ENCODE results near the gene CDH22. TPM values are rescaled to one million over a fixed set of nuclear protein-coding genes. Genes with fewer than 3 reads are reported as not detected.

CDH22 gene
- total and polyA plus RNA-seq, 2 experiments from 2014 or later: not detected

DNA sequence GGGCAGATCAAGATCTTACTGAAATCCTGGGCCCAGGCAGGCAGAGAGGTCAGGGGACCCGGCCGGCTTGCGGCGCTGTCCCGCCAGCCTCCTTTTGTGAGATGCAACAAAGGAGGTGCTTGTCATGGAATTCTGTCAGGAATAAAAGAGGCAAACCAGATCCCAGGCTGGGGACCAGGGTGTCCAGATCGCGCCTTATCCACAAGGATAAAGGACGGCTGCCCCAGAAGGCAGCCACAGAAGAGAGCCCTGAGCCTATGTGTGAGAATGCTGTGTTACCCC lies 42.6 kb upstream of the CDH22 start:
- TF ChIP-seq, protein P1, sequence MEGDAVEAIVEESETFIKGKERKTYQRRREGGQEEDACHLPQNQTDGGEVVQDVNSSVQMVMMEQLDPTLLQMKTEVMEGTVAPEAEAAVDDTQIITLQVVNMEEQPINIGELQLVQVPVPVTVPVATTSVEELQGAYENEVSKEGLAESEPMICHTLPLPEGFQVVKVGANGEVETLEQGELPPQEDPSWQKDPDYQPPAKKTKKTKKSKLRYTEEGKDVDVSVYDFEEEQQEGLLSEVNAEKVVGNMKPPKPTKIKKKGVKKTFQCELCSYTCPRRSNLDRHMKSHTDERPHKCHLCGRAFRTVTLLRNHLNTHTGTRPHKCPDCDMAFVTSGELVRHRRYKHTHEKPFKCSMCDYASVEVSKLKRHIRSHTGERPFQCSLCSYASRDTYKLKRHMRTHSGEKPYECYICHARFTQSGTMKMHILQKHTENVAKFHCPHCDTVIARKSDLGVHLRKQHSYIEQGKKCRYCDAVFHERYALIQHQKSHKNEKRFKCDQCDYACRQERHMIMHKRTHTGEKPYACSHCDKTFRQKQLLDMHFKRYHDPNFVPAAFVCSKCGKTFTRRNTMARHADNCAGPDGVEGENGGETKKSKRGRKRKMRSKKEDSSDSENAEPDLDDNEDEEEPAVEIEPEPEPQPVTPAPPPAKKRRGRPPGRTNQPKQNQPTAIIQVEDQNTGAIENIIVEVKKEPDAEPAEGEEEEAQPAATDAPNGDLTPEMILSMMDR (IDR thresholded peaks at IDR 0.05; ENCODE audit: low read depth, low read length): no peak
- Histone ChIP-seq H3K9me3 (ENCODE audit: low read depth) (no peaks in the 10 kb centered on the region), H3K27ac (no peak overlapping the region), H3K4me1 (ENCODE audit: low read depth) (peaks cover 15% of the 10 kb centered on the region), H3K27me3 (no peaks in the 10 kb centered on the region), H3K36me3 (peaks cover 7% of the 10 kb centered on the region), H3K4me3 (no peak overlapping the region)
- DNase-seq (ENCODE audit: low read depth in 1 of 2, low spot score in 1 of 2): no peak

DNA sequence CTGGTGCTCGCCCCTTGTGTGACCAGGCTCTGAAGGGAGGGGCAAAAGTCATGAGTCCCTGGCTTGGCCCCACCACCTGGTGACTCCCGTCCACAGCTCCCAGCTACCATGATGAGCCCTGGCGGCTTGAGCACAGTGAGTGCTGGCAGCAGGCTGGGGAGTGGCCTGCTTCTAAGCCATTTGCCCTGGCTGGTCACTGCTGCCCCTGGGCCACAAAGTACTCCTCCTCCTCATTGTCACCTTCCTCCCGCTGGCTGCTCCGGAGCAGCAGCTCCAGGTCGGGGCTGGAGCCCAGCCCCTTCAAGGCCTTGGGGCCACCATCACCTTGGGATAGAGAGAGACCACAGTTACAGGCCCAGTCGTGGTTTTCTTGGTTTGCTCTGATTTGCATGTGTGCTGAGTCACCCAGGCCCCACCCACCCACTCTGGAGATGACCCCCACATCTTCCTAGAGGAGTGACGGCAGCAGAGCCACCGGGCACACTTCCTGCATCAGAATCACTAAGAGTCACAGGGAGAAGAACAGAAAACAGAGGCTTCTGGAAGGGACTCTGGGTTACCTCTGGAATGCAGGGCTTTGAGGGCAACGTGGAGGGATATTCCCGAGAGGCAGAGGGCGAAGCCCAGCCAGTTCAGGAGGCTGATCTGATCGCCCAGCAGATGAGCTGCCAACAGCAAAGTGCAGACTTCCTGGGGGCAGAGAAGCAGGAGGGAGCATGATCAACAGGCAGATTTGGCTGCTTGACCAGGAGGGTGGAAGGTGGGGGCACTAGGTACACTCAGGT lies 42.1 kb upstream of the CDH22 start:
- TF ChIP-seq, protein P1 (IDR thresholded peaks at IDR 0.05; ENCODE audit: low read depth, low read length): no peak
- Histone ChIP-seq H3K36me3 (peaks cover 7% of the 10 kb centered on the region), H3K4me3 (no peak overlapping the region), H3K9me3 (ENCODE audit: low read depth) (no peaks in the 10 kb centered on the region), H3K27me3 (no peaks in the 10 kb centered on the region), H3K4me1 (ENCODE audit: low read depth) (peaks cover 15% of the 10 kb centered on the region), H3K27ac (peak overlapping the region; percentile 40)
- peak in 1 of 2 donors; percentile 87 for DNase-seq (ENCODE audit: low read depth in 1 of 2, low spot score in 1 of 2)

DNA sequence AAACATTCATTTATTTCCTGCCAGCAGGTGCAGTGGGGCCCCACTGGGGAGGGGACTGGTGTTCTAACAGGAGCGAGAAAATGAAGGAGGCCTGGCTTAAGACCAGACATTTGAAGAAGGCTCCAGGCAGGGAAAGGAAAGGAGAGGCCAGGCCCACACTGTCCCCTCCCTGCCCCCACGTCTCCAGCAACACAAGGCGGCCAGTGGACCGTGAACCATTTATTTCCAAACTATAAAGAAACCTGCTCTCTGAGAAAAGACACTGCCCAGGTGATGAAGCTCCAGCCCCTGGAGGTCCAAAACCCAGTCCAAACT lies 41.4 kb upstream of the CDH22 start:
- Histone ChIP-seq H3K27ac (no peak overlapping the region), H3K36me3 (peaks cover 6% of the 10 kb centered on the region), H3K4me1 (ENCODE audit: low read depth) (peaks cover 15% of the 10 kb centered on the region), H3K27me3 (no peaks in the 10 kb centered on the region), H3K9me3 (ENCODE audit: low read depth) (no peaks in the 10 kb centered on the region), H3K4me3 (no peak overlapping the region)
- TF ChIP-seq, protein P1 (IDR thresholded peaks at IDR 0.05; ENCODE audit: low read depth, low read length): no peak
- no peak for DNase-seq (ENCODE audit: low read depth in 1 of 2, low spot score in 1 of 2)

DNA sequence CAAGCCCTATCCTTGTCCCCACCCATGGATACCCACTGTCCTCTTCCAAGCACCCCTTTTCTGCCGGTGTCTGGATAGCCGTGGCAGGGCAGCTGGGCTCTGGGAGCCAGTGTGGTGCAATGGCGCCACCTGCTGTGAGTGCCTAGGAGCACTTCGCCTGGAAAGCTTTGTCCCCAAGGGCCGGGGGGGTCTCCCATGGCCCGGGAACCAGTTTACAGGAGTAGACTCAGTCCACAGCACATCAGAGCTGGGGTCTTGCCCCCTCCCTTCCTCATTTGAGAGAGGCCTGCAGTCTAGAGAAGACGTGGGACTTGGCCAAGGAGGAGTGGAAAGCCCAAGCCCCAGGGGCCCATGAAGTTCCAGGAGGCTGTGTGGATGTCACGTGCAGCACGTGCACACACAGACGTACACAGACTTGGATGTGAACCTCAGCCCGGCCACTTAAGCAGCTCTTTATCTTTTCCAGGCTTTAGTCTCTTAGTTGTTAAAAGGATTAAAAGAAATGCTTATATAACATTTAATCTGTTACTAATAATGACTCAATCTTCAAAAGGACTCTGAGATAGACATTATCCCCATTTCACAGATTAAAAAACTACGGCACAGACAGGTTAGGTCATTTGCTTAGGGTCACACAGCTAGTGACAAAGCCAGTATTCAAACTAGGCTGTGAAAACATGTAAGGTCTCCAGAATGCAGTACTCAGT lies 40.9 kb upstream of the CDH22 start:
- Histone ChIP-seq H3K4me1 (ENCODE audit: low read depth) (peaks cover 15% of the 10 kb centered on the region), H3K27ac (no peak overlapping the region), H3K4me3 (no peak overlapping the region), H3K36me3 (peaks cover 3% of the 10 kb centered on the region), H3K9me3 (ENCODE audit: low read depth) (no peaks in the 10 kb centered on the region), H3K27me3 (no peaks in the 10 kb centered on the region)
- TF ChIP-seq, protein P1 (IDR thresholded peaks at IDR 0.05; ENCODE audit: low read depth, low read length): peak; percentile 85
- peak; percentile 63 to 78 for DNase-seq (ENCODE audit: low read depth in 1 of 2, low spot score in 1 of 2)

DNA sequence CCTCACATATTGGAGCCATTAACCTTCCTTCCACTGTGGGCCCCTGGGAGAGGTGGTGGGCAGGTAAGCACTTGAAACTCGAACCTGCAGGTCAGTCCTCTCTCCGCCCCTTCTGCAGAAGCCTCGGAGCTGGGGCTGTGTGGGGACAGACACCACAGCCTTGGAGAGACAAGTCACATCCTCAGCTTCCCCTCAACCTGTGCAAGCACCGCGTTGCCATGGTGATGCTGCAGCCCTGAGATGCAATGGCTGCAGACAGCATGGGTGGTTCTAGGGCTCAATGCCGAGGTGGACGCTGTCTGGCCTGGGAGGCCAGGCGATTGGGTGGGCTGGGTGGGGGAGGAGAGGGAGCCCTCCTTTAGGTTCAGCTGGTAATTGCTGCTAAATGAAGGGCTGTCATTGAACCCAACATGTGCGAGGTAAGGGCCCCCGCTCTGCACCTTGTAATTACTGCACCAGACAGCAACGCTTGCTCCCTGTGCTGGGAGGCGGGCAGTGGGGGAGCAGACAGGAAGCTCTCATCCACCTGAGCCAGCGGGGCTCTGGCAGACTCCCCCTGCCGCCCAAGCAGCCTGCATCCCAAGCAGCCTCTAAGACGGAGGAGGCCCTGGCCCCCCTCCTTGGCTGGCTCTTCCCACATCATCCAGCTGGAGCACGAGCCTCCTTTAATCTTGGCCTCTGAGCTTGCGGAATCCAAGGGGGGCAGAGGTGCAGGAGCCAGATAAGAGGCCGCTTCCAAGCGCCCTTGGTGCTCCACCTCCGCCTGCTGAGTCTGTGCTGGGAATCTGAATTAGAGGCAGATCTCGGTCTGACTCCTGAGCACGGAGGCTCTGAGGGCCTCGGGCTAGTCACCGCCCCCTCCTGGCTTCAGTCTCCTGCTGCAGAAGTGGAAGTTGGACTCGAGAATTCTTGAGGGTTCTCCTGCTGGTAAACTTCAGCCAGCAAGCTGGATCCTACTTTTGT lies 39.8 kb upstream of the CDH22 start:
- peak; percentile 55 to 67 for DNase-seq (ENCODE audit: low read depth in 1 of 2, low spot score in 1 of 2)
- Histone ChIP-seq H3K27me3 (no peaks in the 10 kb centered on the region), H3K27ac (no peak overlapping the region), H3K36me3 (peaks cover 3% of the 10 kb centered on the region), H3K9me3 (ENCODE audit: low read depth) (no peaks in the 10 kb centered on the region), H3K4me3 (no peak overlapping the region), H3K4me1 (ENCODE audit: low read depth) (peaks cover 15% of the 10 kb centered on the region)
- TF ChIP-seq, protein P1 (IDR thresholded peaks at IDR 0.05; ENCODE audit: low read depth, low read length): peak; percentile 35
